GM18861 (cell line): ENCODE data around the gene PCSK5.
"Not testable (repeated sequence)": the region's sequence is repeated elsewhere in the genome, so short reads cannot be mapped to it uniquely, and the experiment has no call there.

ENCODE experiments used
- ATAC-seq: cut with Tn5 transposase; IDR thresholded peaks from one replicate; pipeline ENCODE4 v1.9.1; 2021; ENCODE audit not compliant: unreplicated experiment

Gene PCSK5

GRCh38 chr9:76341616-76342015 lies 451.1 kb downstream of the PCSK5 start:
- no peak for ATAC-seq

- no peak for ATAC-seq
These were observed 451.7 kb downstream of the PCSK5 start for GRCh38 chr9:76342201-76342600.

GRCh38 chr9:76342858-76343257 lies 452.4 kb downstream of the PCSK5 start:
- no peak for ATAC-seq

- ATAC-seq = no peak
These were observed 459.4 kb downstream of the PCSK5 start for GRCh38 chr9:76349865-76350264.

- no peak for ATAC-seq
These were observed 460.5 kb downstream of the PCSK5 start for GRCh38 chr9:76351006-76351405.

GRCh38 chr9:76352026-76352620 lies 461.6 kb downstream of the PCSK5 start:
- no peak for ATAC-seq

- no peak for ATAC-seq
These were observed 462.8 kb downstream of the PCSK5 start for GRCh38 chr9:76353280-76353679.

- ATAC-seq = no peak
These were observed 463.7 kb downstream of the PCSK5 start for GRCh38 chr9:76354221-76354620.

- no peak for ATAC-seq
These were observed 465.4 kb downstream of the PCSK5 start for GRCh38 chr9:76355886-76356285.

- ATAC-seq = no peak
These were observed 467.1 kb downstream of the PCSK5 start for GRCh38 chr9:76357555-76357954.

- no peak for ATAC-seq
These were observed 468.3 kb downstream of the PCSK5 start for GRCh38 chr9:76358628-76359280.

GRCh38 chr9:76359365-76359764 lies 468.9 kb downstream of the PCSK5 start:
- ATAC-seq = no peak

GRCh38 chr9:76359766-76360165 lies 469.3 kb downstream of the PCSK5 start:
- ATAC-seq = no peak

- ATAC-seq = not testable (repeated sequence)
These were observed 472.0 kb downstream of the PCSK5 start for GRCh38 chr9:76362332-76363031.

GRCh38 chr9:76363032-76363395 lies 472.5 kb downstream of the PCSK5 start:
- ATAC-seq = no peak

GRCh38 chr9:76365028-76365427 lies 474.6 kb downstream of the PCSK5 start:
- ATAC-seq = no peak

GRCh38 chr9:76366275-76366674 lies 475.8 kb downstream of the PCSK5 start:
- ATAC-seq = no peak

- peak; percentile 66 for ATAC-seq
These were observed 479.1 kb downstream of the PCSK5 start for GRCh38 chr9:76369583-76369982.

GRCh38 chr9:76370396-76371023 lies 480.0 kb downstream of the PCSK5 start:
- no peak for ATAC-seq

- no peak for ATAC-seq
These were observed 481.4 kb downstream of the PCSK5 start for GRCh38 chr9:76371901-76372300.

- ATAC-seq = no peak
These were observed 481.9 kb downstream of the PCSK5 start for GRCh38 chr9:76372336-76372735.
